Type B pancreatic cell (in vitro differentiated cells): ENCODE data around the gene PELI3. TPM values are rescaled to one million over a fixed set of nuclear protein-coding genes. Genes with fewer than 3 reads are reported as not detected.
A peak's percentile ranks its signal among the peaks of the same experiment; 100 is the strongest.

Experiments used
- DNase-seq: peaks from one replicate; pipeline ENCODE4 v3.0.0; 2021; ENCODE audit warnings: mixed read lengths; ENCODE audit not compliant: unreplicated experiment; ENCODE audit errors: extremely low spot score
- H3K27ac Mint-ChIP-seq: 2 replicates; pipeline ENCODE4 v1.8.0; 2021; ENCODE audit warnings: mild to moderate bottlenecking, mixed read lengths
- H3K27me3 Mint-ChIP-seq: 2 replicates; pipeline ENCODE4 v1.8.0; 2021; ENCODE audit warnings: mixed read lengths
- H3K36me3 Mint-ChIP-seq: 2 replicates; pipeline ENCODE4 v1.8.0; 2021; ENCODE audit warnings: mixed read lengths
- H3K4me1 Mint-ChIP-seq: one replicate; pipeline ENCODE4 v1.8.0; 2021; ENCODE audit warnings: mixed read lengths; ENCODE audit not compliant: unreplicated experiment
- H3K4me3 Mint-ChIP-seq: 2 replicates; pipeline ENCODE4 v1.8.0; 2021; ENCODE audit warnings: mild to moderate bottlenecking, mixed read lengths
- H3K9me3 Mint-ChIP-seq: 2 replicates; pipeline ENCODE4 v1.8.0; 2021; ENCODE audit warnings: mixed read lengths
- CTCF ChIP-seq: fragments of 200-600 bp; sonication (generic); conservative IDR thresholded peaks from 2 replicates; pipeline ENCODE4 v1.5.0; 2021; ENCODE audit warnings: antibody characterized with exemption, mild to moderate bottlenecking
- total RNA-seq: library from RNA; stranded (reverse); gene quantifications from 2 replicates; pipeline ENCODE4 v1.2.1, GENCODE V29; 2021; ENCODE audit warnings: low replicate concordance

Gene PELI3
- total RNA-seq, 1 donor from 2014 or later: 17.9 TPM

GRCh38 chr11:66510271-66510989 lies 43.7 kb downstream of the PELI3 start, which contains the start of gene BBS1:
Gene BBS1, plus strand, starts transcription at chr11:66510635. Its CDS starts 25 bp downstream, at chr11:66510660.
- Mint-ChIP-seq H3K27me3 (no peaks in the 10 kb centered on the region), H3K4me3 (peak within 1 kb of the TSS; percentile 98), H3K27ac (peak within 1 kb of the TSS; percentile 80), H3K9me3 (no peaks in the 10 kb centered on the region), H3K36me3 (peaks cover 4% of the 10 kb centered on the region), H3K4me1 (peaks cover 7% of the 10 kb centered on the region)
- TF ChIP-seq CTCF: no peak
- peak; percentile 87 for DNase-seq

- Mint-ChIP-seq H3K27ac (peak overlapping the region; percentile 80), H3K36me3 (peaks cover 4% of the 10 kb centered on the region), H3K4me1 (peaks cover 7% of the 10 kb centered on the region), H3K9me3 (no peaks in the 10 kb centered on the region), H3K27me3 (no peaks in the 10 kb centered on the region), H3K4me3 (peak overlapping the region; percentile 98)
- DNase-seq: no peak
- no peak for TF ChIP-seq CTCF
Observed at GRCh38 chr11:66510990-66511339, 44.3 kb downstream of the PELI3 start.

GRCh38 chr11:66523611-66524010 lies 56.9 kb downstream of the PELI3 start:
- Mint-ChIP-seq H3K27me3 (no peaks in the 10 kb centered on the region), H3K27ac (no peak overlapping the region), H3K36me3 (peaks cover 19% of the 10 kb centered on the region), H3K4me3 (no peak overlapping the region), H3K4me1 (no peaks in the 10 kb centered on the region), H3K9me3 (no peaks in the 10 kb centered on the region)
- no peak for TF ChIP-seq CTCF
- DNase-seq: no peak

GRCh38 chr11:66524304-66525040 lies 57.8 kb downstream of the PELI3 start:
- no peak for TF ChIP-seq CTCF
- DNase-seq: no peak
- Mint-ChIP-seq H3K4me3 (no peak overlapping the region), H3K4me1 (no peaks in the 10 kb centered on the region), H3K36me3 (peaks cover 19% of the 10 kb centered on the region), H3K27me3 (no peaks in the 10 kb centered on the region), H3K9me3 (no peaks in the 10 kb centered on the region), H3K27ac (no peak overlapping the region)

Other genes starting within 250 kb of the PELI3 start
- gene KLC2, start 209.2 kb upstream of the PELI3 start, total RNA-seq: 31.1 and 49.6 TPM in 2 replicates
- gene RAB1B, start 198.3 kb upstream of the PELI3 start, total RNA-seq: 96.4 and 122 TPM in 2 replicates
- gene CNIH2, start 188.7 kb upstream of the PELI3 start, total RNA-seq: 21.3 and 23.2 TPM in 2 replicates
- 87.0 and 133 TPM in 2 replicates for gene YIF1A, start 177.8 kb upstream of the PELI3 start, total RNA-seq
- 2.1 and 2.6 TPM in 2 replicates for gene TMEM151A, start 175.0 kb upstream of the PELI3 start, total RNA-seq
- gene CD248, start 149.9 kb upstream of the PELI3 start, total RNA-seq: 0.76 and 31.9 TPM in 2 replicates
- 2.8 and 9.5 TPM in 2 replicates for gene RIN1, start 130.5 kb upstream of the PELI3 start, total RNA-seq
- gene BRMS1, start 121.8 kb upstream of the PELI3 start, total RNA-seq: 35.1 and 42.4 TPM in 2 replicates
- gene B4GAT1, start 119.3 kb upstream of the PELI3 start, total RNA-seq: 16.0 and 31.9 TPM in 2 replicates
- 22.2 and 31.7 TPM in 2 replicates for gene SLC29A2, start 95.1 kb upstream of the PELI3 start, total RNA-seq
- gene NPAS4, start 45.9 kb upstream of the PELI3 start, total RNA-seq: 0.14 and 0.77 TPM in 2 replicates
- 53.0 and 69.8 TPM in 2 replicates for gene MRPL11, start 28.1 kb upstream of the PELI3 start, total RNA-seq
- gene DPP3, start 13.5 kb downstream of the PELI3 start, total RNA-seq: 42.7 and 44.0 TPM in 2 replicates
- 43.1 and 71.8 TPM in 2 replicates for gene BBS1, start 43.7 kb downstream of the PELI3 start, total RNA-seq
- 8.7 and 12.7 TPM in 2 replicates for gene ZDHHC24, start 79.1 kb downstream of the PELI3 start, total RNA-seq
- 0.57 and 2.6 TPM in 2 replicates for gene ACTN3, start 80.0 kb downstream of the PELI3 start, total RNA-seq
- gene CTSF, start 101.7 kb downstream of the PELI3 start, total RNA-seq: 10.1 TPM in 1 of 2 replicates, not detected in the other
- 0.94 and 1.1 TPM in 2 replicates for gene CCDC87, start 126.2 kb downstream of the PELI3 start, total RNA-seq
- 40.9 and 58.0 TPM in 2 replicates for gene CCS, start 126.3 kb downstream of the PELI3 start, total RNA-seq
- 106 and 128 TPM in 2 replicates for gene RBM14, start 149.7 kb downstream of the PELI3 start, total RNA-seq
- 191 and 228 TPM in 2 replicates for gene RBM4, start 171.8 kb downstream of the PELI3 start, total RNA-seq
- gene RBM4B, start 211.0 kb downstream of the PELI3 start, total RNA-seq: 25.2 and 49.1 TPM in 2 replicates